ENCODE results near the gene FBXO44. TPM values are rescaled to one million over a fixed set of nuclear protein-coding genes. Genes with fewer than 3 reads are reported as not detected.

FBXO44 gene
- polyA plus RNA-seq, 1 experiment: 24.4 TPM

DNA sequence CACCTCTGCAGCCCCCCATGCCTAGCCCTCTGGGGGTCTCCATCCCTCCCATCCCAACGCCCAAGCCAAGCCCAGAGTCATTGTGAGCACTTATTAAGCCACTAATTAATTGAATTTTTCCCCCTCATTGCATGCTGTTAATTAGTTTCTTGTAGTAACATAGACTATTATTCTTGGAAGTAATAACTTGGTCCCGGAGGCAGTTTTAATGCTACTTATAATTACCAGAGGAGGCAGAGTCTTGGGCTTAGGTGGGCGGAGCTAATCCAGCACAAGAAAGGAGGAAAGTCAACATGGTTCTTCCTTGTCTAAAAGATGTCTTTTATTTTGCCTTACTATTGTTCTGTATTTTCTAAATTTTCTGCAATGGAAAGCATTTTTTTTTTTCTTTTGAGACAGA is 28.1 kb upstream of the FBXO44 start:
- POLR2A ChIA-PET: no interaction called here
- peaks cover 5% of the 10 kb centered on the region for H3K27me3 ChIP-seq (ENCODE audit: control insufficient read depth, insufficient read depth, low read length)

GRCh38 chr1:11628767-11629166 is 25.9 kb upstream of the FBXO44 start:
- TF ChIP-seq, protein P1, sequence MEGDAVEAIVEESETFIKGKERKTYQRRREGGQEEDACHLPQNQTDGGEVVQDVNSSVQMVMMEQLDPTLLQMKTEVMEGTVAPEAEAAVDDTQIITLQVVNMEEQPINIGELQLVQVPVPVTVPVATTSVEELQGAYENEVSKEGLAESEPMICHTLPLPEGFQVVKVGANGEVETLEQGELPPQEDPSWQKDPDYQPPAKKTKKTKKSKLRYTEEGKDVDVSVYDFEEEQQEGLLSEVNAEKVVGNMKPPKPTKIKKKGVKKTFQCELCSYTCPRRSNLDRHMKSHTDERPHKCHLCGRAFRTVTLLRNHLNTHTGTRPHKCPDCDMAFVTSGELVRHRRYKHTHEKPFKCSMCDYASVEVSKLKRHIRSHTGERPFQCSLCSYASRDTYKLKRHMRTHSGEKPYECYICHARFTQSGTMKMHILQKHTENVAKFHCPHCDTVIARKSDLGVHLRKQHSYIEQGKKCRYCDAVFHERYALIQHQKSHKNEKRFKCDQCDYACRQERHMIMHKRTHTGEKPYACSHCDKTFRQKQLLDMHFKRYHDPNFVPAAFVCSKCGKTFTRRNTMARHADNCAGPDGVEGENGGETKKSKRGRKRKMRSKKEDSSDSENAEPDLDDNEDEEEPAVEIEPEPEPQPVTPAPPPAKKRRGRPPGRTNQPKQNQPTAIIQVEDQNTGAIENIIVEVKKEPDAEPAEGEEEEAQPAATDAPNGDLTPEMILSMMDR (IDR thresholded peaks at IDR 0.05; ENCODE audit: insufficient read depth, low read depth, low read length): no peak
- H3K27me3 ChIP-seq (ENCODE audit: control insufficient read depth, insufficient read depth, low read length): peaks cover 5% of the 10 kb centered on the region; the same call in 1 of the 2 replicates
- POLR2A ChIA-PET: no interaction called here
- no peak for DNase-seq (ENCODE audit: low read depth)
- H3K4me3 ChIP-seq (ENCODE audit: low read depth, low read length): no peak overlapping the region
- CTCF ChIA-PET: no interaction called here
- no peaks in the 10 kb centered on the region for H3K36me3 ChIP-seq (ENCODE audit: control insufficient read depth, insufficient read depth, low read length)

More for the DNA sequence above, 28.1 kb upstream of the FBXO44 start:
- CTCF ChIA-PET: interaction anchor here (1.2 kb wide), 1 partner anchor 16 kb away, joined by 4 read pairs; no protein-coding TSS in a partner anchor
- Histone ChIP-seq H3K36me3 (ENCODE audit: control insufficient read depth, insufficient read depth, low read length) (no peaks in the 10 kb centered on the region), H3K4me3 (ENCODE audit: low read depth, low read length) (no peak overlapping the region)
- DNase-seq (ENCODE audit: low read depth): no peak
- TF ChIP-seq, protein P1 (IDR thresholded peaks at IDR 0.05; ENCODE audit: insufficient read depth, low read depth, low read length): no peak

DNA sequence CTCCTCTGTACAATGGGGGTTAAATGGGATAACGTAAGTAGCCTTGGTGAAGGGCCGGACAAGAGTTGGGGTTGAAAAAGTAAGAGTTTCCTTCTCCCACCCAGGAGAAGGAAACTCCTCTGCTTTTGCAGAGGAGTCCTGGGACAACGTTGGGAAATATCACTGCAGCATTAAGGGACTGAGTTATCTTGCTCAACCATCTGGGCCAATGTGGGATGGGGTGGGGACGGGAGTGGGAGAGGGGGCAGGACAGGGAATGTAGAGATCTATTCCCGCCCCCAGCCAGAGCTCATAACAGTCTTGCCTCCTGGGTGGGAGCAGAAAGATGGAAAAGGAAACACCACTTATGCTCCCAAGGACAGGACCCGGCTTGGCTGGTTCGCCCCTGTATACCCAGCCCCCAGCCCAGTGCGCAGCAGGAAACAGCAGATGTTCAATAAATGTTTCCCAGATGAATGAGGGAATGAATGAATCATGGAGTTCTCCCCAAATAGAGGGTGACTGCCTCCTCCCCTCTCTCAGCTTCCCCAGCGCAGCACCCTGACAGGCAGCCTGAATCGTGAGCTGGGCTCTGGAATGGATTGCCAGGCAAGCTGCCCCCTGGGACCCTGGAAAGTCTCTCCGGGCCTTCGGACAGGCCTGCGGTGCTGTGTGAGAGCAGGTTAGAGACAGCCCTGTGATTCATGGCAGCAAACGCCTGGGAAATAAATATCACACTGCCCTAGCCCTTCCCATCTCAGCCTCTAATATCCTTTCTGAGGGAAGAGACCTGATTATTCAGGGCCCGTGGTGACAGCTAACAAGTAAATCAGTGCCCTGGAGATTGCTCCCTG is 25.3 kb upstream of the FBXO44 start:
- no peak overlapping the region for H3K4me3 ChIP-seq (ENCODE audit: low read depth, low read length)
- TF ChIP-seq, protein P1 (IDR thresholded peaks at IDR 0.05; ENCODE audit: insufficient read depth, low read depth, low read length): no peak
- ChIA-PET CTCF (interaction anchor here (0.6 kb wide), 1 partner anchor 13 kb away, joined by 3 read pairs; no protein-coding TSS in a partner anchor), POLR2A (no interaction called here)
- no peak for DNase-seq (ENCODE audit: low read depth)
- peaks cover 5% of the 10 kb centered on the region; the same call in 1 of the 2 replicates for H3K27me3 ChIP-seq (ENCODE audit: control insufficient read depth, insufficient read depth, low read length)
- H3K36me3 ChIP-seq (ENCODE audit: control insufficient read depth, insufficient read depth, low read length): no peaks in the 10 kb centered on the region

DNA sequence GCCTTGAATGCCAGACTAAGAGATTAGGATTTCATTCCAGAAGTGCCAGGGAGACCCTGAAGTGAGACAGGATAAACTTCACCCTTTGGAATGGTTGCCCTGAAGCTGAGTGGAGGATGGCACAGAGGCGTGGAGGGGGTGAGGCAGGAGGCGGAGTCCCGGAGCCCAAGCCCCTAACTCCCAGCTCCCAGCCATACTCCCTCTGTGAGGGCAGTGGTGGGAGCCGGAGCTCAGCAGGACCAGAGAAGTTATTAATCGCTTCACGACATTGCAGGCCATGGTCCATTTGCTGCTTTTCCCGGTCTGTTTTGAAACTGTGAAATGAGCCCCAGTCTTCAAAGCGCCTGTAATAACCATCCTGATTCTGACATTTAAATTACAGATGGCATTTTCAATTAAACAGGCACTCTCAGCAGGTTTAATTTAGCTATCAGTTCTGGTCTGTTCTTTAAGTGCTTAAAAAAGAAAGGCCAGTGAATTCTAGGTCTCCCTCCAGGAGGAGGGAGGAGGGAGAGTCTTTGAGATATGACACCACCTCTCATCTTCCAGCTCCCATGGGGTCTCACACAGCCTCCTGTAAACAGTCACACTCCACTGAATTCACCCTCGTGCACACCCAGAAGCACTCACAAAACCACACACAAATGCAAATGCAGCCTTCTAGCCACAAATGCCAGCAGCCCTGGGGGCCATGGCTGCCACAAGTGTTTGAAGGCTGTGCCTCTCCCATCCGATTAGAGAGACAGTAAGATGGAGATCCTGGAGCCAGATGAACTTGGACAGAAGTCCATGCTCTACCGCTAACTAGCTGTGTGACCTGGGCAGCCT is 20.1 kb upstream of the FBXO44 start:
- Histone ChIP-seq H3K36me3 (ENCODE audit: control insufficient read depth, insufficient read depth, low read length) (no peaks in the 10 kb centered on the region), H3K27me3 (ENCODE audit: control insufficient read depth, insufficient read depth, low read length) (peaks cover 4% of the 10 kb centered on the region; the same call in 1 of the 2 replicates), H3K4me3 (ENCODE audit: low read depth, low read length) (no peak overlapping the region)
- ChIA-PET CTCF (interaction anchor here (0.6 to 4.1 kb wide), 4 partner anchors 9 to 597 kb away, joined by 3 to 18 read pairs (median 10); no protein-coding TSS in a partner anchor), POLR2A (no interaction called here)
- DNase-seq (ENCODE audit: low read depth): no peak
- TF ChIP-seq, protein P1 (IDR thresholded peaks at IDR 0.05; ENCODE audit: insufficient read depth, low read depth, low read length): no peak

DNA sequence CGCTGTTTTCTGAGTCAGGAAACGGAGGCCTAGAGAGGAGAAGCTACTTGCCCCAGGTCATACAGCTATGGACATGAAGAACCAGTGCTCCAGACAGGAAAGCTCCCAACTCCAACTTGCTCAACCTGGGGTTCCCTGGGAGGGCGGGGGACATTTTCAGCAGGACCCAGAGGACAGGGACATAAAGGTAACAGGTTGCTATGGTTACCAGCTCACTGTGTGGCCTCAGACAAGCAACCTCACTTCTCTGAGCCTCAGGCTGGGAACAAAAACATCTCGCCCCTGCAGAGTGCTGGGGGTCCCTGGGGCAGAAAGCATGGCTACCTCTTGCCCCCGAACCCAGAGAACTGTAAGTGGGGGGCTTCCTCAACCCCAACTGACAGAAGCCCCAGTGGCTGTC is 16.6 kb upstream of the FBXO44 start:
- Histone ChIP-seq H3K36me3 (ENCODE audit: control insufficient read depth, insufficient read depth, low read length) (no peaks in the 10 kb centered on the region), H3K27me3 (ENCODE audit: control insufficient read depth, insufficient read depth, low read length) (no peaks in the 10 kb centered on the region; the same call in 1 of the 2 replicates), H3K4me3 (ENCODE audit: low read depth, low read length) (no peak overlapping the region)
- POLR2A ChIA-PET: interaction anchor here (0.6 kb wide), 1 partner anchor 417 kb away, joined by 3 read pairs; no protein-coding TSS in a partner anchor
- no peak for DNase-seq (ENCODE audit: low read depth)
- CTCF ChIA-PET: interaction anchor here (0.6 to 2.0 kb wide), 4 partner anchors 299 to 600 kb away, joined by 3 to 15 read pairs (median 4); no protein-coding TSS in a partner anchor
- TF ChIP-seq, protein P1 (IDR thresholded peaks at IDR 0.05; ENCODE audit: insufficient read depth, low read depth, low read length): no peak

Data from BJ (cell line).